Stomach (tissue), 9 donors: ENCODE measurements around the gene FAM120A. TPM values are rescaled to one million over a fixed set of nuclear protein-coding genes. Genes with fewer than 3 reads are reported as not detected.

Experiments
- DNase-seq, 2 donors: peaks; one replicate each; pipeline versions ENCODE4 v3.0.0 to v3.0.0-alpha.2; 2013 to 2019
- H3K27ac ChIP-seq, 5 donors: fragments of 200-600 bp in 4 of 5; sonication (generic) in 4 of 5; one replicate each; pipeline ENCODE4 v1.5.1; 2013 to 2019; ENCODE audit warnings: mild to moderate bottlenecking in 1 of 5, moderate library complexity in 1 of 5
- H3K27me3 ChIP-seq, 3 donors: fragments of 200-600 bp; sonication (generic); one replicate each; pipeline ENCODE4 v1.5.1; 2017 to 2019; ENCODE audit warnings: mixed run types in 1 of 3
- H3K36me3 ChIP-seq, 4 donors: fragments of 200-600 bp; sonication (generic); 1 replicate in 3 of 4; 2 replicates in 1 of 4; pipeline ENCODE4 v1.5.1; 2016 to 2019
- H3K4me1 ChIP-seq, 4 donors: fragments of 200-600 bp; sonication (generic); one replicate each; pipeline ENCODE4 v1.5.1; 2016 to 2019
- H3K4me3 ChIP-seq, 4 donors: fragments of 200-600 bp; sonication (generic) in 3 of 4; one replicate each; pipeline ENCODE4 v1.5.1; 2016 to 2019; ENCODE audit warnings: mild to moderate bottlenecking in 1 of 4
- H3K9me3 ChIP-seq, 4 donors: fragments of 200-600 bp; sonication (generic); one replicate each; pipeline ENCODE4 v1.5.1; 2016 to 2019
- CTCF ChIP-seq, 7 experiments: fragments of 450-650 bp in 4 of 7; fragments of 200-600 bp in 3 of 7; sonication (generic) in 3 of 7; IDR thresholded peaks; one replicate each; pipeline ENCODE4 v1.5.1; 2016 to 2019; ENCODE audit warnings: antibody characterized with exemption in 7 of 7, control low read depth in 2 of 7, mild to moderate bottlenecking in 1 of 7
- EP300 ChIP-seq: sonication (generic); formaldehyde crosslinking; IDR thresholded peaks from one replicate; pipeline ENCODE4 v1.6.1; 2017; ENCODE audit warnings: antibody characterized with exemption
- POLR2A ChIP-seq, 4 donors: fragments of 450-650 bp; IDR thresholded peaks; one replicate each; pipeline ENCODE4 v1.6.1; 2016; ENCODE audit warnings: antibody characterized with exemption in 4 of 4, control low read depth in 2 of 4, mild to moderate bottlenecking in 1 of 4, moderate library complexity in 1 of 4
- POLR2AphosphoS5 ChIP-seq, 3 donors: sonication (generic); formaldehyde crosslinking; IDR thresholded peaks; one replicate each; pipeline ENCODE4 v1.6.1; 2016; ENCODE audit warnings: antibody characterized with exemption in 3 of 3
- WGBS, 5 donors: extraction: QIAGEN DNeasy Blood & Tissue Kit in 3 of 5; methylation state at CpG; one replicate each; pipeline versions ENCODE4 v1.1.5 to v1.1.7; 2013 to 2018; 5-methylcytosine and 5-hydroxymethylcytosine counted together
- intact Hi-C: fragments of 100-400 bp; cut with DNase I; formaldehyde crosslinking; loops from one replicate; pipeline ENCODE4 v1.15.1; 2023; ENCODE audit warnings: low total_unique reads
- polyA plus RNA-seq, 3 donors: library from polyadenylated mRNA; stranded (reverse); fragments of 200-250 nt; gene quantifications; one replicate each; pipeline ENCODE4 v1.2.3, GENCODE V29; 2013
- total RNA-seq, 5 donors: library from RNA; depleted of rRNA; stranded (reverse); fragments of >200 nt; gene quantifications; one replicate each; pipeline versions ENCODE4 v1.1.0 to v1.2.3, GENCODE V29; 2014 to 2016
- donor health status: healthy with polysubstance abuse.
- donor health status: Bipolar disorder and iron deficiency.
- donor health status: healthy.

FAM120A gene
- total and polyA plus RNA-seq, 8 donors: 35.8 to 192 (median 92.1) TPM

GRCh38 chr9:93451849-93452709 is 594 bp downstream of the FAM120A start:
- Histone ChIP-seq H3K36me3 (peaks cover 18 to 28% (median 22%) of the 10 kb centered on the region in 4 donors), H3K27me3 (no peaks in the 10 kb centered on the region), H3K27ac (peak overlapping the region; percentile 95 to 99 (median 97)), H3K4me3 (peak overlapping the region; percentile 79 to 92 (median 88)), H3K9me3 (no peaks in the 10 kb centered on the region), H3K4me1 (peaks cover 41 to 55% (median 49%) of the 10 kb centered on the region in 4 donors)
- intact Hi-C loops: no loop called here
- TF ChIP-seq POLR2AphosphoS5 (IDR thresholded peaks at IDR 0.05): no peak
- TF ChIP-seq CTCF (IDR thresholded peaks at IDR 0.05): peak in 3 of 7 experiments; percentile 13 to 20 (median 19)
- no peak for TF ChIP-seq EP300
- no peak for TF ChIP-seq POLR2A (IDR thresholded peaks at IDR 0.05)
- DNase-seq: peak; percentile 58 to 78
- 0% methylated on average over 11 to 92 of the region's 92 CpGs for WGBS, 5 donors

- Histone ChIP-seq H3K4me1 (peaks cover 41 to 61% (median 52%) of the 10 kb centered on the region in 4 donors), H3K27me3 (no peaks in the 10 kb centered on the region), H3K9me3 (no peaks in the 10 kb centered on the region), H3K27ac (peak overlapping the region; percentile 95 to 99 (median 97)), H3K36me3 (peaks cover 12 to 22% (median 16%) of the 10 kb centered on the region in 4 donors), H3K4me3 (peak overlapping the region; percentile 79 to 92 (median 88))
- WGBS, 5 donors: 0 to 1% (median 1%) methylated on average over 10 of the region's 10 CpGs
- TF ChIP-seq EP300 (no peak), CTCF (IDR thresholded peaks at IDR 0.05) (no peak), POLR2A (IDR thresholded peaks at IDR 0.05) (no peak), POLR2AphosphoS5 (IDR thresholded peaks at IDR 0.05) (no peak)
- intact Hi-C loops: no loop called here
- peak in 1 of 2 donors; percentile 40 for DNase-seq
Observed at GRCh38 chr9:93452710-93453046, 1.2 kb downstream of the FAM120A start.

- Histone ChIP-seq H3K36me3 (peaks cover 6 to 16% (median 10%) of the 10 kb centered on the region in 4 donors), H3K27me3 (no peaks in the 10 kb centered on the region), H3K4me3 (peak within 1 kb of the TSS; percentile 79 to 92 (median 88)), H3K27ac (peak within 1 kb of the TSS; percentile 95 to 99 (median 97)), H3K4me1 (peaks cover 42 to 67% (median 57%) of the 10 kb centered on the region in 4 donors), H3K9me3 (no peaks in the 10 kb centered on the region)
- DNase-seq: peak; percentile 94 to 98
- intact Hi-C loops: no loop called here
- WGBS, 5 donors: 0 to 1% (median 0%) methylated on average over 34 of the region's 34 CpGs
- peak; percentile 17 to 92 (median 80) for TF ChIP-seq POLR2AphosphoS5 (IDR thresholded peaks at IDR 0.05)
- TF ChIP-seq EP300: no peak
- TF ChIP-seq POLR2A (IDR thresholded peaks at IDR 0.05): peak in 1 of 4 donors; percentile 59
Observed at GRCh38 chr9:93453047-93453914, 1.8 kb downstream of the FAM120A start, which contains the start of gene FAM120AOS. Gene FAM120AOS, minus strand, starts transcription at chr9:93453581. Its CDS starts 872 bp downstream, at chr9:93452709.

- peaks cover 43 to 74% (median 63%) of the 10 kb centered on the region in 4 donors for H3K4me1 ChIP-seq
- no peaks in the 10 kb centered on the region for H3K36me3 ChIP-seq
- DNase-seq: no peak
- H3K9me3 ChIP-seq: no peaks in the 10 kb centered on the region
- H3K27ac ChIP-seq: peak overlapping the region in 4 of 5 donors; percentile 39 to 97 (median 96)
- TF ChIP-seq EP300 (no peak), POLR2A (IDR thresholded peaks at IDR 0.05) (no peak), CTCF (IDR thresholded peaks at IDR 0.05) (no peak), POLR2AphosphoS5 (IDR thresholded peaks at IDR 0.05) (no peak)
- H3K4me3 ChIP-seq: no peak overlapping the region
- H3K27me3 ChIP-seq: no peaks in the 10 kb centered on the region
- 70 to 85% (median 77%) methylated on average over 1 of the region's 1 CpG for WGBS, 5 donors
- intact Hi-C loops: no loop called here
Observed at GRCh38 chr9:93456022-93456421, 4.5 kb downstream of the FAM120A start.
